Measurements from ENCODE around the gene RPL3.
"Not testable (repeated sequence)": the region's sequence is repeated elsewhere in the genome, so short reads cannot be mapped to it uniquely, and the experiment has no call there.

Gene RPL3

DNA sequence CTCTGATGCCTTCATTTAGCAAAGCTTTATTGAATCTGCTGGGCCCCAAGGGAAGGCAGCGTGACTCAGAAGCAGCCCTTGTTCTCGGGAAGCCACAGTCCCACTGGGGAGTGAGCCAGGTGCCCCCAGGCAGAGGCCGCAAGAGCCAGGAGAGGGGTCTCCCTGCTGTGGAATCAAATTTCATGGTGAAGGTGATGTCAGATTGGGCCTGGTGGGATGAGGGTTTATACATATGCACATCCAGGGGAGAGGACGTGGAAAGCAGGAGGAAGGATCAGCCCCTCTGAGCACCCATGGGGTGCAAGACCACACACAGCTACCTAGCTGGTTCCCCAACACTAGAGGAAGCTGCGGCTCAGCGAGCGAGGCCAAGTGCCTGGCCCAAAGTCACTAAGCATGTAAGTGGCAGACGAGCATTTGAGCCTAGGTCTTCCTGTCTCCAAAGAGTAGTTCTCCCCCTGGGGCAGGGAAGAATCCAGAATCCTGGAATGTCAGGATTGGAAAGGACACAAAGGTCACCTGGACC lies 32.3 kb upstream of the RPL3 start:
- peak; percentile 82 for DNase-seq (ENCODE audit: low read depth)

DNA sequence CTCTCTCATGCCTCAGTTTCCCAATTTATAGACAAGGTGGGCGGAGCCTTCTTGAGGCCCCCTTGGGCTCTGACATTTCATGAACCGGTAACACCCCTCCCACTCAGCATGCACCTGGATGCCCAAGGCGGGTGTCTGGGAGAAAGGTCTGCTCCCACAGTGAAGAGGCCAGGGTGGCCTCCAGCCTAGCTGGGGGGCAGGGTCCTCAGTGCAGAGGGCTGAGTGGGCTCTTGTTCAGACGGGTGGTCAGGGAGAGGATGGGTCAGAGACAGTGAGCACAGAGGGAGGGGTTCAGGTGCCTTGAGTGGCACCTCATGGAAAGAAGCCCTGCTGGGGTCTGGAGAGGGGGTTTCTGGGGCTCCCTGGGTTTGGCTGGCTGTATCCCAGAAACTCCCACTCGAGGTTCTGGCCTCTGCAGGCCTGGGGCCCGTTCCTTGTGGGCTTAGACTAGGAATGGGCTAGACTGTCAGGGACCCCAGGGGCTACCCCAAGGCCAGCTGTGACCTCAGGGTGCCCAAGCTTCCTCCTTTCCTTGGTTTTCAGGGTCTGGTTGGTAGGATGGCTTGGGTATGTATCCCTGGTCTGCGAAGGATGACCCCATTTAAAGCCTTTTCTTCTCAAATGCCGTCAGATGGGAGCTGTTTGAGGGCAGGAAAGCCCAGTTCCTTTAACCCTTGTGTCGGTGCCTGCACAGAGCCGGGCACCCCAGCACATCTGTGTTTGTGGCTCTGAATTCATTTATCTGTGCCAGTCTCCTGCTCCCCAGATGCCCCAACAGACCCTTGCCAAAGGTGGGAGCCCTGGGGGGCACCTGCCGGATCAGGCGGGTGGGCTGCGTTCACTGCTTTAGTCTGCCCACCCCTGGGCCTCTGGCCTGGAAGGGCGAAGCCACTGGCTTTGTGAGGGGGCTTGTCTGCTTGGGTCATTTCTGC lies 31.6 kb upstream of the RPL3 start:
- DNase-seq (ENCODE audit: low read depth), result no peak

DNA sequence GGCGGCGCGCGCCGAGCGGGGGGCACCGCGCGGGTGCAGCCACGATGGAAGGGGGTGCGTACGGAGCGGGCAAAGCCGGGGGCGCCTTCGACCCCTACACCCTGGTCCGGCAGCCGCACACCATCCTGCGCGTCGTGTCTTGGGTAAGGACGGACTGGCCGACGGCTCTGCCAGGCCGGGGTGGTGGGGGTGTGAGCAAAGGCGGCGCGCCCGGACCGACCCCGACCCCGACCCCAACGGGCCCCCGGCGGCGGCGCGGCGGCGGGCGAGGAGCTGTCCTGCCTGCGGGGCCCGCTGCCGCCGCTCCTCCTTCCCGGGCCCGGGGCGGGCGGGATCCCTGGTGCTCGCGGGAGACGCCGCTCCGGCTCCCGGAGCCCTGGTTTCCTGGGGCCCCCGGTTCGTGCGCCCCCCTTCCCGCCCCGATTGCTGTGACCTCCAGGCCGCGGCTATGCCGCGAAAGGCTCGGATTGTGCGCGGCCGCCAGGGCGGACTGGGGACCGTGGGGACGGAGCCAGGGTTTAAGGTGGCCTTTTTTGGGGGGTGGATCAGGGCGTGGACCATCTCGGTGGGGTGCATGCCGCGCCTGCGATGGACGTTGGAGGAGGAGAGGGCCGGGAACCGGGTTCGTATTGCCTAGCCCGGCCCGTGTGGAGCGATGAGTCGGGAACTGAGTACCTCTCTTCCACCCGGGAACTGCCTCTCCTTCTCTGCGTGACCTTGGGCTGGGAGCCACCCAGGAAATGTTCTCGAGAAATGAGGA lies 30.7 kb upstream of the RPL3 start, which contains the start of gene SYNGR1:
TSS of gene SYNGR1 (plus strand) at position 25 of the 760 bp plus-strand sequence. CDS start at position 45, 20 bp downstream.
- peak; percentile 29 for DNase-seq (ENCODE audit: low read depth)

DNA sequence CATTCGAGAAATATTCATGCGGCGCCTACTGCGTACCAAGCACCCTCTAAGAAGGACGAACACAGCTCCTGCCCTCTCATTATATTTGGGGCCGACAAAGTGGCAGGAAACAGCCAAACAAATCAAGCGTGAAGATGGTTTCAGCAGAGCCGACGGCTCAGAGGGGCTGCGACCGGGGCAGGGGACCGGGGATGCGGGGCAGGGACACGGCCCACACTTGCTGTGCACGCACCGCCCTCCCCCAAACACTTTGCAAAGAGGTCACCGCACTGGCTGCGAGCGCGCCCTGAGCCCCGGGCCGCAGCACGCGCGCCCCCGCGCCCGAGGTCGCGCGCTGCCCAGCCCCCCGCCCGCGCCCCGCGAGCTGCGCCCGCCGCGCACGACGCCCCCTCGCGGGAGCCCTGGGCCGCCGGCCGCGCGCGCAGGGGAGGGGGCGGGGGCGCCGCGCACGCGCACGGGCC lies 30.1 kb upstream of the RPL3 start:
- peak; percentile 43 for DNase-seq (ENCODE audit: low read depth)

DNA sequence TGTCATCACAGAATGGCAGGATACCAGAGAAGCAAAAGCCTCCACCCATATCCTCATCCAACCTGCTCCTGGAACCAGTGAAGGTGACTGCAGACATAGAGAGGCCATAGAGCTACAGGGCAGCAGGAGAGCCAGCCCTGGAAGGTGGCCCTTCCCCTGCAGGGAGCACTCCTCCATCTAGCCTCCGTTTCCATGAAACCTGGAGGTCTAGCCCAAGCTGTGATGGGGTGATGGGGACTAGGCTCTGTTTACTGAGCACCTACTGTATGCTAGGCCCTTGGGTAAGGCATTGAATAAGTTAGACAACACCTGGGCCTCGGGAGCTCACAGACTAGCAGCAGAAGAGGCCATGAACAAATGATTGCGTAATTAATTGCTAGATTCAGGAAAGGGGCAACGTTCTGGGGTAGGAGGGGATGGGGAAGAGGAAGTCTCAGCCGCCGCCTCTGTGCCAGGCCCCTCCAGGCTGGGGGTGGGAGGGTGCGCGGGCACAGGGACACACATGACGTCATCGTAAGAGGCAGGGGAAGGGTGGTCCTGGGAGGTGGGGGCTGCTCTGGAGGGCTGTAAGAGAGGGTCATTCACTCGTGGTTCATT lies 29.6 kb upstream of the RPL3 start:
- DNase-seq (ENCODE audit: low read depth), result no peak

DNA sequence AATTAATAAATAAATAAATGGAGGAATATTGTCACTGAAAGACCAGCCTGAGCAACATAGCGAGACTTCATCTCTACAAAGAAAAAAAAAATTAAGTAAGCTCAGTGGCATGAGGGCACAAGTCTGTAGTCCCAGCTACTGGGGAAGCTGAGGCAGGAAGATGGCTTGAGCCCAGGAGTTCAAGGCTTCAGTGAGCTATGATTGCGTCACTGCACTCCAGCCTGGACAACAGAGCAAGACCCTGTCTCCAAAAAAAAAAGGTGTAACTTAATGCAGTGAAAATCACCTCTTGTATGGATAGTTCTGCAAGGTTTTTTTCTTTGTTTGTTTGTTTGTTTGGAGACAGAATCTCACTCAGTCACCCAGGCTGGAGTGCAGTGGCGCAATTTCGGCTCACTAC lies 25.8 kb upstream of the RPL3 start:
- DNase-seq (ENCODE audit: low read depth), result no peak

DNA sequence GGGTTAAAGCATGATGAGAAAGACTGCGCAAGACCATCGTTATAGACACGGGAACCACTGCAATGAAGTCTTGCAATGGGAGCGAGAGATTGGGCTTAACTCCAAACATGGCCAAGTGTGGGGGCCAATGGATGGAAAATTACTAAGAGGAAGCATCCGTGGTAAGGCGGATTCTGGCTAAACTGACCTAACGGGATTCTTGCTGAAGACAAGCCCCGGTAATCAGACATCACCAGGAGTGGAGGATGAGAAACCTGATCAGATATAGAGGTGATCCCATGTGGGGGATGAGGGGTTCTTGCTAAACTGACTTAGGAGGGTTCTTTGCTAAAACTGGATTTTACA lies 24.6 kb upstream of the RPL3 start:
- DNase-seq (ENCODE audit: low read depth), result no peak

DNA sequence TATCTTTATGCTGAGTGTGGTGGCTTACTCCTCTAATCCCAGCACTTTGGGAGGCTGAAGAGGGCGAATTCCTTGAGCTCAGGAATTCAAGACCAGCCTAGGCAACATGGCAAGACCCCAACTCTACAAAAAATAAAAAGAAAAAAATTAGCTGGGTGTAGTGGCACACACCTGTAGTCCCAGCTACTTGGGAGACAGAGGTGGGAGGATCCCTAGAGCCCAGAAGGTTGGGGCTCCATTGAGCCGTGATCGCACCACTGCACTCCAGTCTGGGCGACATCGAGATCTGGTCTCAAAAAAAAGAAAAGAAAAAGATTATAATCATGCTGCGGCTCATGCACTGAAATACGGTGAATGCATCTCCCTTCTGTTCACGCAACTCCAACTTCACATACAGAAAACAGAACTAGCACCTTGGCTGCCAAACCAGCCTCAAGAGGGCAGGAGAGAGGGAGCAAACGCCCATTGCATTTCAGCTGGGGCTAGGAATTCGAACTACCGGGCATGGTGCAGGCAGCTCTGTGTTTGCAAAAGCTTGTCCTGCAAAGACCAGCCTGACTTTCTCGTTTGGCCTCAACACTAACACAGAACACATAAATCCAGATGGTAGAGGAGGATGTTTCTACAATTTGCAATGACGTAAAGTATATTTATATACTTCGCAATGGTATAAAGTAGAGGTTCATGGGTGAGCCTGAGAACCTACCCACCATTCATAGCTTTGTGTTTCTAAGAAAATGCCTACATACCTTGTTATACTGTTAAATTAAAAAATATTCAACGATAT lies 24.0 kb upstream of the RPL3 start:
- DNase-seq (ENCODE audit: low read depth), result peak; percentile 69

DNA sequence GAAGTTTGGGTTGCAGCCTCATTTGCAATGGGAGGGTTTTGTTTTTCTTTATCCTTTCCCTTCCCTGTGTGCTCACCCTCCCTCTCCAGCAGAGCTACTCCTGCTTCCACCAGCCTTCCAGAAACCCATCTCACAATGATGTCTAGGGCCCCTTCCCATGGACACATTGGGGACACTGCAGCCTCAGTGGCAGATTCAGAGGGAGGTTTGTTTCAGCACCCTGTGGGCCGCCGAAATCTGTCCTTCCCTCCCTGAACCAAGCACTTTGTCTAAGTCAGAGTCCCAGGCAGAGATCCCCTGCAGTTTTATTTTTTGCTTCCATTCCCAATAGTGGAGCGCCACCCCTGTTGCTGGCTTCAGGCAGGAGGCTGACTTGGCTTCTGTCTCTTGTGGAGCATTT lies 21.8 kb upstream of the RPL3 start:
- no peak for DNase-seq (ENCODE audit: low read depth)

DNA sequence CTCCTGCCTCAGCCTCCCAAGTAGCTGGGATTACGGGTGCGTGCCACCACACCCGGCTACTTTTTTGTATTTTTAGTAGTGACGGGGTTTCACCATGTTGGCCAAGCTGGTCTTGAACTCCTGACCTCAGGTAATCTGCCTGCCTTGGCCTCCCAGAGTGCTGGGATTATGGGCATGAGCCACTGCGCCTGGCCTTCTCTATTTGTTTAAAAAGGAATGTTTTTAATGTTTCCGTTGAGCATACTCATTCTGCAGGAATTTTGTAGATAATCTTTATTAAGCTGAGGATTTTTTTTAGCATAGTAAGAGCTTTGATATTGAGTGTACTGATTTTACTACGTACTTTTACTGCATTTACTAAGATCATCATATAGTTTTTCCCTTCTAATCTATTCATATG lies 20.4 kb upstream of the RPL3 start:
- peak; percentile 88 for DNase-seq (ENCODE audit: low read depth)

DNA sequence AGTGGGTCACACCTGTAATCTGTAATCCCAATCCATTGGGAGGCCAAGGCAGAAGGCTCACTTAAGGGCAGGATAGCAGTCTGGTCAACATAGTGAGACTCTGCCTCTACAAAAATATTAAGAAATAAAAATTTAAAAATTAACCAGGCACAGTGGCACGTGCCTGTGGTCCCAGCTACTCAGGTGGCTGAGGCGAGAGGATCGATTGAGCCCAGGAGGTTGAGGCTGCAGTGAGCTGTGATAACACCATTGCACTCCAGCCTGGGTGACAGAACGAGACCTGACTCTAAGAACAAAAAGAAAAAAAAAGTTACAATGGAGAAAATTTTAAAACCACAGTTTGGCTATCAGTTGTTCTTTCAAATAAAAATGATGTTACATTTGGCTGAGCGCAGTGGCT lies 17.0 kb upstream of the RPL3 start:
- DNase-seq (ENCODE audit: low read depth), result no peak

DNA sequence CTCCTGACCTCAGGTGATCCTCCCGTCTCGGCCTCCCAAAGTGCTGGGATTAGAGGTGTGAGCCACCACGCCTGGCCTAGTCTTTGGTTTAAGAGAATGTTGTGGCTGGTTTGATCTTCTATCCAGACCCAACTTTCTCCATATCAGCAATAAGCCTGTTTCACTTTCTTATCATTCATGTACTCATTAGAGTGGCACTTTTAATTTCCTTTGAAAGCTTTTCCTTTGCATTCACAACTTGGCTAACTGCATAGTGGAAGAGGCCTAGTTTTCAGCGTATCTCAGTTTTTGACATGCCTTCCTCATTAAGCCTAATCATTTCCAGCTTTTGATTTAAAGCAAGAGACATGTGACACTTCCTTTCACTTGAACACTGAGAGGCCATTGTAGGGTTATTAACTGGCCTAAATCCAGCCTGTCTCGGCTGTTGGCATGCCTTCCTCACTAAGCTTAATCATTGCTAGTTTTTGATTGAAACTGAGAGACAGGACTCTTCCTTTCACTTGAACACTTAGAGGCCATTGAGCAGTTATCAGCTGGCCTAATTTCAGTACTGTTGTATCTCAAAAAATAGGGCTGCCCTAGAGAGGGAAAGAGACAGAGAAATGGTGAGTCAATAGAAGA lies 13.1 kb upstream of the RPL3 start:
- no peak for DNase-seq (ENCODE audit: low read depth)

DNA sequence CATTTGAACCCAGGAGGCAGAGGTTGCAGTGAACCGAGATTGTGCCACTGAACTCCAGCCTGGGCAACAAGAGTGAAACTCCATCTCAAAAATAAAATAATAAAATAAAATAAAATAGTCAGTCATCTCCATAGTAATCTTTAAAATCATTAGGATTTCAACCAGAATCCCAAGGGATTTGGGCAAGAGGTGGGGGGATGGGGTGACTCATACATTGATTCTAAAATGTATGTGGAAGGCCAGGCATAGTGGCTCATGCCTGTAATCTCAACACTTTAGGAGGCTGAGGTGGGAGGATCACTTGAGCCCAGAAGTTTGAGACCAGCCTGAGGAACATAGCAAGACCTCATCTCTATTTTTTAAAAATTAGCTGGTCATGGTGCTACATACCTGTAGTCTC lies 11.1 kb upstream of the RPL3 start:
- DNase-seq (ENCODE audit: low read depth), result not testable (repeated sequence)

DNA sequence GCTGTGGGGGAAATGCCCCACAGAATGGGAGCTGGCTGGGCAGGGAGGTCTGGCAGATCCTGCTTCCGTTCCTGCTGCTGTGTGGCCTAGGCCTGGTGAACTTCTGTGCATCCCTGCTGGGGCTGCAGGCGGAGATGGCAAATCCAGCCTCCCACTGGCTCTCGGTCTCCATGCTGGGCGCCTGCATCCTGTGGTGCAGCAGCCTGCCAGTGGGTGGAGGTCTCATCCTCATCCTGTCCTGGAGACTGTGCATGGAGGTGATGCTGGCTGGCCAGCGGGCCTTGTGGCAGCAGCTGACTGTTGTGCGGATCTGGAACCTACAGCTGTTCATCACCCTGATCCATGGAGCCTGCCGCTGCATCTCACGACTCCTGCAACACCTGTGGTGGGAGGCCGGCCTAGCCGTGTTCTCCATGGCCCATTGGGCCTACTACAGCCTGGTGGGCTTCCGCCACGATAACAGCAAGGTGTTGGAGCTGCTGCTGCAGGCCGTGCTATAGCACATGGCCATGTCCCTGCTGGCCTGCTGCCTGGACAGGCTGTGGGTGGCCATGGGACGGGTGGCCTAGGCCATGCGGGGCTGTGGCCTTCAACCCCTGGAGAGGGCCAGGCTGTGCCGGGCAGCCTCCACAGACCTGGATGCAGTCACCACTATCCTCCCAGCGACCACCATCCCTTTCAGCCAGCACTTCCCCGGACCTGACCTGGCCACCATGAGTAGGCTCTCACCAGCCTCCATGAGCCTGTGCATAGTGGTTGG lies 8.8 kb upstream of the RPL3 start:
- DNase-seq (ENCODE audit: low read depth), result no peak

DNA sequence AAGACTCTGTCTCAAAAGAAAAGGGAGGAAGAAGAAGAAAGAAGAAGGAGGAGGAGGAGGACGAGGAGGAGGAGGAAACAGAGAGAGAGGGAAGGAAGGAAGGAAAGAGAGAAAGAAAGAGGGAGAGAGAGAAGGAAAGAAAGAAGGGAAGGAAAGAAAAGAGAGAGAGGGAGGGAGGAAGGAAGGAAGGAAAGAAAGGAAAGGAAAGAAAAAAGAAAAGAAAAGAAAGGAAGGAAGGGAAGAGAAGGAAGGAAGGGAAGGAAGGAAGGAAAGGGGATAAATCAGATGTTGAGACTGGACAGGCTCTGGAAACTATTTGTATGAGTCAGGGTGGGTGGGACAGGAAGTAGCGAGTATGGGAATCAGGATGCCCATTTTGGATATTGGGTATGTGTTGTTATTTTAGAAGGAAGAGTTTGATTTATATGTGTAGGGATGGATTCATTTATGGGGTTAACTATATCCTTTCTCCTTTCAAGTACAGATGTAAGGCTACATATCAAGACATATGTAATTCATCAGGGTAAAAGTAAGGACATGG lies 6.0 kb upstream of the RPL3 start:
- peak; percentile 68 for DNase-seq (ENCODE audit: low read depth)

DNA sequence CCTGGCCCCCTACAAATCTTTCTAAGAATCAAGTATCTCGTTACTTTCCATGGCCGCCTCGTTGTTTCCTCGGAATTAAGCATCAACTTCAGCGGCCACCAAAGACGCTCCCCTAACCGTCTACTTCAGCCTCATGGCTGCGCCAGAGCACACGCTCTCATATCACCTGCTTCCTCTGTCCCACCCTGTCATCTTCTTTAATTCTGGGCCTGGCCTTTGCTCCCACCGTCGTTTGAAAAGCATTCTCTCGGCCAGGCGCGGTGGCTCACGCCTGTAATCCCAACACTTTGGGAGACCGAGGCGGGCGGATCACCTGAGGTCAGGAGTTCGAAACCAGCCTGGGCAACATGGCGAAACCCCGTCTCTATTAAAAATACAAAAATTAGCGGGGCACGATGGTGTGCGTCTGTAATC lies 1.2 kb upstream of the RPL3 start:
- not testable (repeated sequence) for DNase-seq (ENCODE audit: low read depth)

DNA sequence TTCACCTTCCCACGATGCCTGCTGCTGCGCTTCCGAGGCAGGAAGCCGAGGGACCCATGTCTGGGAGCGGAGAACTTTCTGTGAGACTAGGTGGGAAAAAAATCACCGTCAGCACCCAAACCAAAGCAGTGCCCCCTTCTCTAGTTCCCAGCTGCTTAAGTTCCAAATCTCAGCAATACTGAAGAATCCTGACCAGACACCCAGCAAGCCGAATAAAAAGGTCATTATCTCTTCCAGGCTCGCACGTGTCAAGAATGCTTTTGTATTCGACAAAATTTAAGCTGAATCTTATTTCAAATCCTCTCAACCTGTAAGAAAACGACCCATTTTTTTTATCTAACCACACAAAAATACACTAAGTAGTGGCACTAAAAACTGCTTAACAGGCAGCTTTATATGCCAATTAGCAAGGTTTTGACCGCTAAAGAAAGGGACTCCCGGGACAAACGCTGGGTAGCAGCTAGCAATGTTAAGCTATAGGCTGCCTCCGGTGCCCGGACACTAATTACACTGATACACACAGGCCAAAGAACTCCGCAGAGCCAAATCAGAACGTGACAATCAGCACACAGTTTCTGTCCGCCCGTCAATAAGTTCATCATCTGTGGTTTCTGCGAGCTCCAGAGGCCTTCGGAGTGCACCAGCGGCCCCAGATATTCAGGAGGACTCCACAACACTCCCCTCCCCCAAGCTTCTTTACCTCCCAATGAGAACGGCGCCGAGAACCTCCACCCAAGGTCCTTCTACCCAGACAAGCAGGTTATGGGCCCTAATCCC lies 728 bp downstream of the RPL3 start:
- peak; percentile 53 for DNase-seq (ENCODE audit: low read depth)

DNA sequence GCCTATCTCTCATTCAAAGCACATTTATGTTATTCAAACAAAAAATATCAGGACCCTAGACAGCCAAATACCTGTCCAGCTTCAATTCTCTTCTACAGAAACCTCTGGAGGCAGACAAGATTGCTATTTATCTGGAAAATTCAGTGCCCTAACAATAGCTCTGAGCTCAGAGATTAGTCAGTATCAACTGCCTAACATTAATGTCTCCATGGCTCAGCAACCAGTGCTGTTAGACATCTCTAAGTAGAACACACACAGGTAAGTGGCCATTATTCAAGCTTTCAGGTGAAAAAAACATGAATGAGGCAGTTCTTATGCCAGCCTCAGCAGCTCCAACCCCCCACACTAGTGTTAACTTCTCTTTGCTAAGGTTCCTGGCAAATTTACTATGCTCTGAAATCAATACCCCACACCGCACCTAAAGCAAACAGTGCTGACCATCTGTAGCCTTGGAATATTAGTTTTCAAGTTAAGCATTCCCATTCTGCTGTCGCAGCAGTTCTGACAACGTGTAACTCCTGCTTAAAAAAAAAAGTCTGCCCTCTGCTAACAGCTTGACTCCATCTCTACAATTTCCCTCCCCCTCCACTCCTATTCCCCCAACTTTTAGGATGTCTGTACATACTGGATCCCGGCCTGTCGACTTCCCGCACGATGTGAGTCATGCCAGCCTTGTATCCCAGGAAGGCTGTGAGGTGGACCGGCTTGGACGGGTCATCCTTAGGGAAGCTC lies 1.5 kb downstream of the RPL3 start:
- DNase-seq (ENCODE audit: low read depth), result peak; percentile 70

Data from ELR (cell line).